ENCODE data around the gene TMC1.

GRCh38 chr9:72491242-72491641 is 30.2 kb upstream of the TMC1 start:
- TF ChIP-seq CTCF (IDR thresholded peaks at IDR 0.05) (no peak), EZH2 (IDR thresholded peaks at IDR 0.05) (no peak), EZH2phosphoT487 (IDR thresholded peaks at IDR 0.05) (no peak)

Measured in neural progenitor cell (in vitro differentiated cells).